ENCODE data around the gene RPL10A. TPM values are rescaled to one million over a fixed set of nuclear protein-coding genes. Genes with fewer than 3 reads are reported as not detected.

Gene RPL10A
- total RNA-seq, 2 experiments from 2014 or later = 2,453 to 2,464 TPM

- ChIA-PET POLR2A (interaction anchor here (0.5 to 1.0 kb wide), 3 partner anchors 9 to 20 kb away, joined by 3 to 5 read pairs (median 4); partner anchors contain the start of gene RPL10A), CTCF (interaction anchor here (0.5 to 1.1 kb wide), 4 partner anchors 28 to 656 kb away, joined by 3 to 4 read pairs (median 3); no protein-coding TSS in a partner anchor)
- no peak for TF ChIP-seq CTCF (IDR thresholded peaks at IDR 0.05)
- Mint-ChIP-seq H3K27me3 (no peaks in the 10 kb centered on the region), H3K9me3 (no peaks in the 10 kb centered on the region), H3K27ac (no peak overlapping the region), H3K4me3 (no peak overlapping the region), H3K36me3 (ENCODE audit: low read depth) (no peaks in the 10 kb centered on the region), H3K4me1 (ENCODE audit: low read depth) (no peaks in the 10 kb centered on the region)
- Histone ChIP-seq H3K36me3 (ENCODE audit: insufficient read depth, low read length) (peaks cover 12% of the 10 kb centered on the region), H3K27me3 (ENCODE audit: control insufficient read depth in 1 of 2, insufficient read depth in 2 of 2, low read length in 2 of 2) (no peaks in the 10 kb centered on the region), H3K9me3 (ENCODE audit: control insufficient read depth in 1 of 2, insufficient read depth in 1 of 2, low read length in 2 of 2) (no peaks in the 10 kb centered on the region), H3K4me3 (ENCODE audit: low read length) (no peak overlapping the region), H3K4me1 (ENCODE audit: insufficient read depth, low read length) (no peaks in the 10 kb centered on the region), H3K27ac (ENCODE audit: low read depth in 1 of 2, low read length in 2 of 2) (no peak overlapping the region)
- DNase-seq = no peak
- intact Hi-C loops (cut with DNase I, micrococcal nuclease) = no loop called here
- no peak for ATAC-seq (ENCODE audit: poor library complexity)
Observed at GRCh38 chr6:35477551-35478179, 9.5 kb downstream of the RPL10A start.

GRCh38 chr6:35478259-35478658 is 10.1 kb downstream of the RPL10A start:
- Mint-ChIP-seq H3K27ac (no peak overlapping the region), H3K4me3 (no peak overlapping the region)

GRCh38 chr6:35480176-35480575 is 12.0 kb downstream of the RPL10A start:
- no peaks in the 10 kb centered on the region for H3K4me1 ChIP-seq (ENCODE audit: insufficient read depth, low read length)
- H3K36me3 Mint-ChIP-seq (ENCODE audit: low read depth) = no peaks in the 10 kb centered on the region
- no peaks in the 10 kb centered on the region for H3K27me3 ChIP-seq (ENCODE audit: control insufficient read depth in 1 of 2, insufficient read depth in 2 of 2, low read length in 2 of 2)
- no peak overlapping the region for H3K4me3 ChIP-seq (ENCODE audit: low read length)
- no peaks in the 10 kb centered on the region for H3K9me3 ChIP-seq (ENCODE audit: control insufficient read depth in 1 of 2, insufficient read depth in 1 of 2, low read length in 2 of 2)
- H3K27ac Mint-ChIP-seq = no peak overlapping the region
- H3K36me3 ChIP-seq (ENCODE audit: insufficient read depth, low read length) = no peaks in the 10 kb centered on the region
- no peaks in the 10 kb centered on the region for H3K27me3 Mint-ChIP-seq
- ChIA-PET POLR2A (no interaction called here), CTCF (no interaction called here)
- H3K4me1 Mint-ChIP-seq (ENCODE audit: low read depth) = no peaks in the 10 kb centered on the region
- no peak for TF ChIP-seq CTCF (IDR thresholded peaks at IDR 0.05)
- H3K4me3 Mint-ChIP-seq = no peak overlapping the region
- intact Hi-C loops (cut with DNase I, micrococcal nuclease) = no loop called here
- ATAC-seq (ENCODE audit: poor library complexity) (no peak), DNase-seq (no peak)
- no peak overlapping the region for H3K27ac ChIP-seq (ENCODE audit: low read depth in 1 of 2, low read length in 2 of 2)
- no peaks in the 10 kb centered on the region for H3K9me3 Mint-ChIP-seq

More at GRCh38 chr6:35478259-35478658, 10.1 kb downstream of the RPL10A start:
- H3K27me3 ChIP-seq (ENCODE audit: control insufficient read depth in 1 of 2, insufficient read depth in 2 of 2, low read length in 2 of 2) = no peaks in the 10 kb centered on the region
- ChIA-PET POLR2A (interaction anchor here (0.9 to 1.0 kb wide), 2 partner anchors 9 to 19 kb away, joined by 3 to 4 read pairs; partner anchors contain the start of gene RPL10A), CTCF (interaction anchor here (0.5 to 1.1 kb wide), 2 partner anchors 29 to 656 kb away, joined by 3 to 4 read pairs; no protein-coding TSS in a partner anchor)
- no peak for DNase-seq
- H3K36me3 Mint-ChIP-seq (ENCODE audit: low read depth) = no peaks in the 10 kb centered on the region
- H3K9me3 Mint-ChIP-seq = no peaks in the 10 kb centered on the region
- no peak for TF ChIP-seq CTCF (IDR thresholded peaks at IDR 0.05)
- H3K9me3 ChIP-seq (ENCODE audit: control insufficient read depth in 1 of 2, insufficient read depth in 1 of 2, low read length in 2 of 2) = no peaks in the 10 kb centered on the region
- no peak for ATAC-seq (ENCODE audit: poor library complexity)
- peaks cover 7% of the 10 kb centered on the region for H3K36me3 ChIP-seq (ENCODE audit: insufficient read depth, low read length)
- intact Hi-C loops (cut with DNase I, micrococcal nuclease) = no loop called here
- no peaks in the 10 kb centered on the region for H3K4me1 Mint-ChIP-seq (ENCODE audit: low read depth)
- H3K4me1 ChIP-seq (ENCODE audit: insufficient read depth, low read length) = no peaks in the 10 kb centered on the region
- no peak overlapping the region for H3K4me3 ChIP-seq (ENCODE audit: low read length)
- H3K27ac ChIP-seq (ENCODE audit: low read depth in 1 of 2, low read length in 2 of 2) = no peak overlapping the region
- H3K27me3 Mint-ChIP-seq = no peaks in the 10 kb centered on the region

Data from CD4-positive, alpha-beta T cell (primary cell).